Fibroblast of lung (primary cell): Measurements from ENCODE around the gene PFDN1. TPM values are rescaled to one million over a fixed set of nuclear protein-coding genes. Genes with fewer than 3 reads are reported as not detected.

Source experiments
- DNase-seq, 2 donors: peaks; one replicate each; pipeline versions ENCODE4 v3.0.0 to v3.0.0-alpha.2; 2010; ENCODE audit warnings: low read depth in 2 of 2
- H2AFZ ChIP-seq: 2 replicates; pipeline ENCODE4 v1.5.1; 2012; ENCODE audit warnings: low read length, control low read depth, inconsistent platforms
- H3K27ac ChIP-seq: 2 replicates; pipeline ENCODE4 v1.5.1; 2011; ENCODE audit warnings: low read length, control low read depth; ENCODE audit not compliant: insufficient read depth
- H3K27me3 ChIP-seq: 2 replicates; pipeline ENCODE4 v1.5.1; 2011; ENCODE audit warnings: mild to moderate bottlenecking, low read length; ENCODE audit not compliant: control insufficient read depth, insufficient read depth
- H3K36me3 ChIP-seq: 2 replicates; pipeline ENCODE4 v1.5.1; 2011; ENCODE audit warnings: low read length; ENCODE audit not compliant: control insufficient read depth, insufficient read depth
- H3K4me1 ChIP-seq: 2 replicates; pipeline ENCODE4 v1.5.1; 2011; ENCODE audit warnings: low read length; ENCODE audit not compliant: control insufficient read depth, insufficient read depth; ENCODE audit errors: extremely low read depth
- H3K4me2 ChIP-seq: 2 replicates; pipeline ENCODE4 v1.5.1; 2011; ENCODE audit warnings: low read length, control low read depth; ENCODE audit not compliant: insufficient read depth; ENCODE audit errors: extremely low read depth
- H3K4me3 ChIP-seq, 4 experiments: fragments of 200-600 bp in 1 of 4; sonication (generic) in 1 of 4; replicated peaks in 1 of 4; 2 replicates each; pipeline ENCODE4 v1.5.1; 2011 to 2016; ENCODE audit warnings: low read length in 4 of 4, low read depth in 3 of 4, mild to moderate bottlenecking in 3 of 4, control low read depth in 2 of 4, inconsistent platforms in 1 of 4, mixed read lengths in 1 of 4; ENCODE audit not compliant: insufficient read depth in 1 of 4; ENCODE audit errors: control extremely low read depth in 1 of 4
- H3K79me2 ChIP-seq: 2 replicates; pipeline ENCODE4 v1.5.1; 2012; ENCODE audit warnings: mild to moderate bottlenecking, low read length, inconsistent platforms; ENCODE audit not compliant: control insufficient read depth, insufficient read depth
- H3K9ac ChIP-seq: 2 replicates; pipeline ENCODE4 v1.5.1; 2011; ENCODE audit warnings: mild to moderate bottlenecking, low read length, control low read depth; ENCODE audit not compliant: insufficient read depth
- H3K9me3 ChIP-seq: 2 replicates; pipeline ENCODE4 v1.5.1; 2012; ENCODE audit warnings: low read depth, low read length; ENCODE audit not compliant: control insufficient read depth, insufficient read depth
- H4K20me1 ChIP-seq: 2 replicates; pipeline ENCODE4 v1.5.1; 2011; ENCODE audit warnings: low read length; ENCODE audit not compliant: control insufficient read depth, insufficient read depth; ENCODE audit errors: extremely low read depth
- EZH2 ChIP-seq: IDR thresholded peaks from 2 replicates; pipeline ENCODE4 v1.5.1; 2012; ENCODE audit warnings: low read length, control low read depth, mild to moderate bottlenecking; ENCODE audit errors: missing control alignments
- polyA plus RNA-seq, 2 donors: library from polyadenylated mRNA; depleted of rRNA in 1 of 2; stranded (reverse) in 1 of 2; unstranded in 1 of 2; fragments of >200 nt; gene quantifications; 2 replicates each; pipeline ENCODE4 v1.2.1, GENCODE V29; 2011 to 2012; ENCODE audit warnings: missing spikeins in 1 of 2
- total RNA-seq: library from RNA; depleted of rRNA; stranded (reverse); fragments of >200 nt; gene quantifications from 2 replicates; pipeline ENCODE4 v1.2.1, GENCODE V29; 2014
- TF ChIP-seq, protein P1 (sequence below), 2 donors: IDR thresholded peaks in 1 of 2; conservative IDR thresholded peaks in 1 of 2; 1 replicate in 1 of 2; 2 replicates in 1 of 2; pipeline ENCODE4 v1.5.1; 2011 to 2012; ENCODE audit warnings: low read length in 2 of 2, control low read depth in 1 of 2, inconsistent platforms in 1 of 2, low read depth in 1 of 2, mild to moderate bottlenecking in 1 of 2

Gene PFDN1
- total and polyA plus RNA-seq, 2 donors (not counting 1 experiment from before 2014, with no cell fraction given): 35.5 to 140 TPM

DNA sequence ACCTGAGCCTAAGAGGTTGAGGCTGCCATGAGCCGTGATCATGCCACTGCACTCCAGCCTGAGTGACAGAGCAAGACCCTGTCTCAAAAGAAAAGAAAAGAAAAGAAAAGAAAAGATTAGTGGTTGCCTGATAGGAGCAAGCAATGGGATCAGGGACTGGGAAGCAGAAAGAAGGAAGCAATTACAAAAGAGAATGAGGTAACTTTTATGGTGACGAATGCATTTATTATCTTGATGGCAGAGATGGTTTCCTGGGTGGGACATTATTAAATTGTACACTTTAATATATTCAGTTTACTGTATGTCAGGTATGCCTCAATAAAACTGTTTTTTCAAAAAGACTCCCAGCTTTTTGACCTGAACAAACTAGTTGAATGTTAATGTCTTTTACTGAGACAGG, 7.5 kb upstream of the PFDN1 start:
- H3K27ac ChIP-seq: peak overlapping the region; percentile 69
- no peaks in the 10 kb centered on the region for H3K79me2 ChIP-seq
- no peak overlapping the region for H2AFZ ChIP-seq
- peak in 1 of 2 donors; percentile 53 for DNase-seq
- H4K20me1 ChIP-seq: no peaks in the 10 kb centered on the region
- no peaks in the 10 kb centered on the region for H3K36me3 ChIP-seq
- no peaks in the 10 kb centered on the region for H3K9me3 ChIP-seq
- peaks cover 17% of the 10 kb centered on the region for H3K4me1 ChIP-seq
- no peak for TF ChIP-seq EZH2
- TF ChIP-seq, protein P1, sequence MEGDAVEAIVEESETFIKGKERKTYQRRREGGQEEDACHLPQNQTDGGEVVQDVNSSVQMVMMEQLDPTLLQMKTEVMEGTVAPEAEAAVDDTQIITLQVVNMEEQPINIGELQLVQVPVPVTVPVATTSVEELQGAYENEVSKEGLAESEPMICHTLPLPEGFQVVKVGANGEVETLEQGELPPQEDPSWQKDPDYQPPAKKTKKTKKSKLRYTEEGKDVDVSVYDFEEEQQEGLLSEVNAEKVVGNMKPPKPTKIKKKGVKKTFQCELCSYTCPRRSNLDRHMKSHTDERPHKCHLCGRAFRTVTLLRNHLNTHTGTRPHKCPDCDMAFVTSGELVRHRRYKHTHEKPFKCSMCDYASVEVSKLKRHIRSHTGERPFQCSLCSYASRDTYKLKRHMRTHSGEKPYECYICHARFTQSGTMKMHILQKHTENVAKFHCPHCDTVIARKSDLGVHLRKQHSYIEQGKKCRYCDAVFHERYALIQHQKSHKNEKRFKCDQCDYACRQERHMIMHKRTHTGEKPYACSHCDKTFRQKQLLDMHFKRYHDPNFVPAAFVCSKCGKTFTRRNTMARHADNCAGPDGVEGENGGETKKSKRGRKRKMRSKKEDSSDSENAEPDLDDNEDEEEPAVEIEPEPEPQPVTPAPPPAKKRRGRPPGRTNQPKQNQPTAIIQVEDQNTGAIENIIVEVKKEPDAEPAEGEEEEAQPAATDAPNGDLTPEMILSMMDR (conservative IDR thresholded peaks at IDR 0.05 in 1 of 2, IDR thresholded peaks at IDR 0.05 in 1 of 2; ENCODE audit: low read depth in 1 of 2, low read length in 2 of 2): no peak
- no peak overlapping the region for H3K4me2 ChIP-seq
- H3K27me3 ChIP-seq: no peaks in the 10 kb centered on the region
- H3K9ac ChIP-seq: no peak overlapping the region
- H3K4me3 ChIP-seq: no peak overlapping the region

DNA sequence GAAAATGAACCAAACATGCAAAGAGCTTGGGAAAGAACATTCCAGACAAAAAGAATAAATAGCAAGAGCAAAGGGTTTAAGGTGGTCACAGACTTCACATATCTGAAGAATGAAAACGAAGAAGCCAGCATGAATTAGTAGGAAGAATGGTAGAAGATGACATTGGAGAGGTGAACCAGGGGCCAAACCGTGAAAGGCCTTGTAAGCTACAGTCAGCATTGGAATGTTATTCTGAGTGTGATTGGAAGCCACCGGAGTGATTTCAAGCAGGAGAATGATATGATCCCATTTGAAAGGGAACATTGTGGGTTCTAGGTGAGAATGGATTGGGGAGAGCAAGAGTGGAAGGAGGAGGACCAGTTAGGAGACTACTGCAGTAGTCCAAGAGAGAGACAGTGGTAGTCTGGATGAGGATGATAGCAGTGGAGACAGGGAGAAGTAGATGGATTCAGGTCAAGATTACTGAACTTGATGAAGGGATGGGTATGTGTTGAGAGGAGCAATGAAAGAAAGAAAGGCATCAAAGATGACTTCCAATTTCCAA, 6.9 kb upstream of the PFDN1 start:
- no peak overlapping the region for H3K9ac ChIP-seq
- H3K27ac ChIP-seq: no peak overlapping the region
- H2AFZ ChIP-seq: no peak overlapping the region
- H4K20me1 ChIP-seq: no peaks in the 10 kb centered on the region
- TF ChIP-seq EZH2: no peak
- TF ChIP-seq, protein P1 (conservative IDR thresholded peaks at IDR 0.05 in 1 of 2, IDR thresholded peaks at IDR 0.05 in 1 of 2; ENCODE audit: low read depth in 1 of 2, low read length in 2 of 2): no peak
- peak in 1 of 2 donors; percentile 60 for DNase-seq
- no peaks in the 10 kb centered on the region for H3K36me3 ChIP-seq
- peaks cover 17% of the 10 kb centered on the region for H3K4me1 ChIP-seq
- no peaks in the 10 kb centered on the region for H3K79me2 ChIP-seq
- no peak overlapping the region for H3K4me3 ChIP-seq
- H3K27me3 ChIP-seq: no peaks in the 10 kb centered on the region
- no peaks in the 10 kb centered on the region for H3K9me3 ChIP-seq
- no peak overlapping the region for H3K4me2 ChIP-seq

DNA sequence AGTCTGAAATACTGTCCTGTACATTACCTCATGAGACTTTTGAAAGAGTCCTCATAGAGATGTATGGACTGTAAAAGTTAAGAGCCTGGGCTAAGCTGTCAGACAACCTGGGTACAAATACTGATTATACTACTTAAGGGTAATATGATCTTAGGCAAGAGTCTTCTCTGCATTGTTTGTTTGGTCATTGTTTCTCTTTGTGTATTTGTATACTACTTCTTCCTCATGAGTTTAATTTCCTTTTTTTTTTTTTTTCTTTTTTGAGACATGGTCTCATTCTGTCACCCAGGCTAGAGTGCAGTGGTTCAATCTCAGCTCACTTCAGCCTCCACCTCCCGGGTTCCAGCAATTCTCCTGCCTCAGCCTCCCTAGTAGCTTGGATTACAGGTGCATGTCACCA, 2.6 kb upstream of the PFDN1 start:
- no peaks in the 10 kb centered on the region for H3K9me3 ChIP-seq
- H3K79me2 ChIP-seq: peaks cover 24% of the 10 kb centered on the region
- H3K4me3 ChIP-seq: no peak overlapping the region
- H3K27me3 ChIP-seq: no peaks in the 10 kb centered on the region
- TF ChIP-seq, protein P1 (conservative IDR thresholded peaks at IDR 0.05 in 1 of 2, IDR thresholded peaks at IDR 0.05 in 1 of 2; ENCODE audit: low read depth in 1 of 2, low read length in 2 of 2): no peak
- no peak for TF ChIP-seq EZH2
- no peak overlapping the region for H3K9ac ChIP-seq
- no peak overlapping the region for H3K27ac ChIP-seq
- no peak for DNase-seq
- H4K20me1 ChIP-seq: no peaks in the 10 kb centered on the region
- H2AFZ ChIP-seq: no peak overlapping the region
- H3K4me1 ChIP-seq: peaks cover under 1% of the 10 kb centered on the region
- no peak overlapping the region for H3K4me2 ChIP-seq
- H3K36me3 ChIP-seq: no peaks in the 10 kb centered on the region
